Naive B cell (primary cell): ENCODE results near the gene MYCL. TPM values are rescaled to one million over a fixed set of nuclear protein-coding genes. Genes with fewer than 3 reads are reported as not detected.
A peak's percentile ranks its signal among the peaks of the same experiment; 100 is the strongest.

Experiments used
- ATAC-seq, 2 donors: fragments of 150-1000 bp; cut with Tn5 transposase; 2 replicates each; pipeline ENCODE4 v1.10.0; 2021; ENCODE audit warnings: low read depth in 2 of 2, mild to moderate bottlenecking in 2 of 2, moderate library complexity in 2 of 2
- DNase-seq: peaks from one replicate; pipeline ENCODE4 v3.0.0; 2022
- H3K27ac Mint-ChIP-seq, 6 donors: one replicate each; pipeline ENCODE4 v1.8.0; 2020 to 2022; ENCODE audit warnings: mild to moderate bottlenecking in 6 of 6, mixed read lengths in 6 of 6, moderate library complexity in 5 of 6, inconsistent platforms in 2 of 6
- H3K27me3 Mint-ChIP-seq, 3 donors: one replicate each; pipeline ENCODE4 v1.8.0; 2021 to 2022; ENCODE audit warnings: mixed read lengths in 3 of 3, mild to moderate bottlenecking in 1 of 3
- H3K36me3 Mint-ChIP-seq, 2 donors: one replicate each; pipeline ENCODE4 v1.8.0; 2020 to 2022; ENCODE audit warnings: mixed read lengths in 2 of 2, inconsistent platforms in 1 of 2, mild to moderate bottlenecking in 1 of 2
- H3K4me1 Mint-ChIP-seq, 3 donors: one replicate each; pipeline ENCODE4 v1.8.0; 2020 to 2022; ENCODE audit warnings: mixed read lengths in 3 of 3, inconsistent platforms in 1 of 3, mild to moderate bottlenecking in 1 of 3, moderate library complexity in 1 of 3
- H3K4me3 Mint-ChIP-seq, 8 donors: one replicate each; pipeline ENCODE4 v1.8.0; 2020 to 2022; ENCODE audit warnings: mild to moderate bottlenecking in 8 of 8, mixed read lengths in 8 of 8, moderate library complexity in 8 of 8, inconsistent platforms in 2 of 8
- H3K9me3 Mint-ChIP-seq, 7 donors: one replicate each; pipeline ENCODE4 v1.8.0; 2020 to 2022; ENCODE audit warnings: mixed read lengths in 7 of 7, mild to moderate bottlenecking in 5 of 7, inconsistent platforms in 2 of 7, moderate library complexity in 1 of 7
- polyA plus RNA-seq, 6 donors: library from polyadenylated mRNA; unstranded; fragments of 300-500 nt; fragmentation: Illumina TruSeq; gene quantifications; one replicate each; pipeline ENCODE4 v1.2.3, GENCODE V29; 2021; ENCODE audit warnings: low read depth in 6 of 6

The MYCL gene, protein sequence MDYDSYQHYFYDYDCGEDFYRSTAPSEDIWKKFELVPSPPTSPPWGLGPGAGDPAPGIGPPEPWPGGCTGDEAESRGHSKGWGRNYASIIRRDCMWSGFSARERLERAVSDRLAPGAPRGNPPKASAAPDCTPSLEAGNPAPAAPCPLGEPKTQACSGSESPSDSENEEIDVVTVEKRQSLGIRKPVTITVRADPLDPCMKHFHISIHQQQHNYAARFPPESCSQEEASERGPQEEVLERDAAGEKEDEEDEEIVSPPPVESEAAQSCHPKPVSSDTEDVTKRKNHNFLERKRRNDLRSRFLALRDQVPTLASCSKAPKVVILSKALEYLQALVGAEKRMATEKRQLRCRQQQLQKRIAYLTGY
- polyA plus RNA-seq = under 1 TPM in 2 of 6 donors, not detected in 4; 0.12 to 0.36 TPM

DNA sequence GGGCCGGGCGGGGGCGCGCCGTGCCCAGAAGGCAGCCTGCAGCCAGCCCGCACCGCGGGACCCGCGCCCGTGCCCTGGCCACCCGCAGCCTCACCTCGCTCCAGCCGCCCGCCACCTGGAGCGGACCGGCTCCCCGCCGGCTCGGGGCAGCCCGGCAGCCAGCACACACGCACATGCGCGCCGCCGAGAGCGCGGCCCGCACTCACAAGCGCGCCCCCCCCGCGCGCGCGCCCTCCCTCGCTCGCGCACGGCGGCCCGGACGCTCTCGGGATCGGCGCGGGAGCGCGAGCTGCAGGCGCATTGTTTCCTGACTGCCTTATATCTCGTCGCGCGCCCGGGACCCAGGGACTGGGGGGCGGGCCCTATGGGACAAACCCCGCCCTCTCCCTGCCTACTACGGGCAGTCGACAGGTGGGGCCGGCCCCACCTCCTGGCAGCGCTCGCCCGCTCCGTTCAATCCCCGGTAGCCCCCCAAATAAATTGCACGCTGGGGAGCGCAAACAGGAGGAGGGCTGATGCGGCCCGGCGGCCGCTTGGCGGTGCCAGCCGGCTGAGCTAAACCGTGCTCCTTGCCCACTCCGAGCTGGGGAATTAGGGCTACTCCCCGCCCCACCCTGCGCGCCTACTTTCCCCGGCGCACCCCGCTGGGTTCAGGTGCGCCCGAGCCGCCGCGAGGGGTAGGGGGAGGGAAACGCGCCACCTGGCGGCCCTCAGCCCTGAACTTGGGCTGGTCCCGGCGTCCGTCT lies at the start of gene MYCL:
TSS of gene MYCL (minus strand) at position 204 of the 746 bp plus-strand sequence. CDS start 483 bp downstream, outside the sequence.
- Mint-ChIP-seq H3K27ac (peak within 1 kb of the TSS in 2 of 6 donors; percentile 36 to 53), H3K9me3 (peaks cover 0 to under 1% (median 0%) of the 10 kb centered on the region in 7 donors), H3K27me3 (peaks cover 45 to 84% (median 62%) of the 10 kb centered on the region in 3 donors), H3K36me3 (no peaks in the 10 kb centered on the region), H3K4me1 (peaks cover 0 to 14% (median 5%) of the 10 kb centered on the region in 3 donors), H3K4me3 (peak within 1 kb of the TSS; percentile 77 to 89 (median 82))
- DNase-seq (peak; percentile 57), ATAC-seq (peak; percentile 74 to 80)

GRCh38 chr1:39949891-39950290 lies 48.2 kb upstream of the MYCL start:
- H3K27me3 Mint-ChIP-seq = no peaks in the 10 kb centered on the region
- H3K4me3 Mint-ChIP-seq = no peak overlapping the region

GRCh38 chr1:39947260-39947659 lies 45.5 kb upstream of the MYCL start:
- Mint-ChIP-seq H3K4me3 (no peak overlapping the region), H3K36me3 (no peaks in the 10 kb centered on the region), H3K4me1 (peaks cover 0 to 8% (median 5%) of the 10 kb centered on the region in 3 donors), H3K27me3 (peaks cover 0 to 6% (median 0%) of the 10 kb centered on the region in 3 donors), H3K9me3 (no peaks in the 10 kb centered on the region), H3K27ac (no peak overlapping the region)
- DNase-seq (no peak), ATAC-seq (no peak)

More at GRCh38 chr1:39949891-39950290, 48.2 kb upstream of the MYCL start:
- DNase-seq (no peak), ATAC-seq (no peak)
- peaks cover 5 to 15% (median 14%) of the 10 kb centered on the region in 3 donors for H3K4me1 Mint-ChIP-seq
- no peaks in the 10 kb centered on the region for H3K9me3 Mint-ChIP-seq
- peak overlapping the region in 1 of 6 donors; percentile 74 for H3K27ac Mint-ChIP-seq
- no peaks in the 10 kb centered on the region for H3K36me3 Mint-ChIP-seq

DNA sequence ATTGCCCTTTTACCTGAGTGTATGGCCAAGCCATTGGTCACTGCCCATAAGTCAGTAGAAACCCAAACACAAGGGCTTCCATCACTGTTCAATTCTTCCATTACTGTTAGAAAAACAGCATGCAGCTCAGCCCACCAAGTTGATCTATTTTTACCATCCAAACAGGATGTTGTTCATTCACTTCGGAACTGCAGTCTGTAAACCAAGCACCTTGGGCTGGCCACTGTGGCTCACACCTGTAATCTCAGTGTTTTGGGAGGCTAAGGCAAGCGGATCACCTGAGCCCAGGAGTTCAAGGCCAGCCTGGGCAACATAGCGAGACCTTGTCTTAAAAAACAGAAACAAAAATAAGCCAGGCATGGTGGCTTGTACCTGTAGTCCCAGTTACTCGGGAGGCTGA lies 44.5 kb upstream of the MYCL start:
- no peak for DNase-seq
- H3K9me3 Mint-ChIP-seq = no peaks in the 10 kb centered on the region
- H3K4me1 Mint-ChIP-seq = peaks cover 0 to 8% (median 5%) of the 10 kb centered on the region in 3 donors
- no peak for ATAC-seq
- H3K27me3 Mint-ChIP-seq = peaks cover 0 to 11% (median 0%) of the 10 kb centered on the region in 3 donors
- no peaks in the 10 kb centered on the region for H3K36me3 Mint-ChIP-seq
- peak overlapping the region in 1 of 6 donors; percentile 38 for H3K27ac Mint-ChIP-seq
- H3K4me3 Mint-ChIP-seq = no peak overlapping the region

DNA sequence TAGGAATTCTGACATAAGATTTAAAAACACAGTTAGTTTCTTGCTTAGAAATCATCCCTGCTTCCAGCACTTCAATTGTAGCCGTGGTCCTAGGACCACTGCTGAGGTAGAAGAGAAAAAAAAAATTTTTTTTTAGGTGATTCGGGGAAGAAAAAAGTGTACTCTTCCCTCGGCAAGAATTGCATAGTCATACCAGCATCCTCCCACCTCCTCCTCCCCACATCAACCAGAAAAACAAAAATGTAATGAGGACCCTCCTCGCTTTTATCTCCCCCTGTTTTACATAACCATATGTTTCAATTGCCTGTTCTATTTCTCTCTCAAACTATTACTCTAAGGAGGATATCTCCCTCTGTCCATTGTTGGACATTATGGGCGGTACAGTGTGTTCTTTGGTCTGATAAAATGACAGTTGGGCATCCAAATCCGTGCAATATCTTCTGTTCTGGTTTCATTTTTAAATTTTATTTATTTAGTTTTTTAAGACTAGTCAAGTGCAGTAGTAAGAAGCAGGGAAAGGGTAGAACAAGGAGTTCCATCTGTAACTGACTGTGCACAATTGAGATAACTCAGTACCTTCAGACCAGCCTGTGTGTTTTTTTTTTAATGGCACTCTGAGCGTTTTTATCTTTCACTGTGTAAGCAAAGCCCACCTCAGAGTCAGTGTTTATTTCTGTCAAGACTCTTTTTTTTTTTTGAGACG lies 42.8 kb upstream of the MYCL start:
- ATAC-seq = no peak
- no peak for DNase-seq
- H3K4me3 Mint-ChIP-seq = no peak overlapping the region
- H3K4me1 Mint-ChIP-seq = peaks cover 0 to 8% (median 5%) of the 10 kb centered on the region in 3 donors
- no peaks in the 10 kb centered on the region for H3K9me3 Mint-ChIP-seq
- H3K36me3 Mint-ChIP-seq = no peaks in the 10 kb centered on the region
- peaks cover 0 to 11% (median 0%) of the 10 kb centered on the region in 3 donors for H3K27me3 Mint-ChIP-seq
- no peak overlapping the region for H3K27ac Mint-ChIP-seq

GRCh38 chr1:39943471-39944290 lies 42.0 kb upstream of the MYCL start:
- Mint-ChIP-seq H3K27ac (no peak overlapping the region), H3K4me1 (peaks cover 0 to 8% (median 5%) of the 10 kb centered on the region in 3 donors), H3K36me3 (no peaks in the 10 kb centered on the region), H3K9me3 (no peaks in the 10 kb centered on the region), H3K4me3 (no peak overlapping the region), H3K27me3 (peaks cover 0 to 11% (median 0%) of the 10 kb centered on the region in 3 donors)
- DNase-seq (no peak), ATAC-seq (no peak)

DNA sequence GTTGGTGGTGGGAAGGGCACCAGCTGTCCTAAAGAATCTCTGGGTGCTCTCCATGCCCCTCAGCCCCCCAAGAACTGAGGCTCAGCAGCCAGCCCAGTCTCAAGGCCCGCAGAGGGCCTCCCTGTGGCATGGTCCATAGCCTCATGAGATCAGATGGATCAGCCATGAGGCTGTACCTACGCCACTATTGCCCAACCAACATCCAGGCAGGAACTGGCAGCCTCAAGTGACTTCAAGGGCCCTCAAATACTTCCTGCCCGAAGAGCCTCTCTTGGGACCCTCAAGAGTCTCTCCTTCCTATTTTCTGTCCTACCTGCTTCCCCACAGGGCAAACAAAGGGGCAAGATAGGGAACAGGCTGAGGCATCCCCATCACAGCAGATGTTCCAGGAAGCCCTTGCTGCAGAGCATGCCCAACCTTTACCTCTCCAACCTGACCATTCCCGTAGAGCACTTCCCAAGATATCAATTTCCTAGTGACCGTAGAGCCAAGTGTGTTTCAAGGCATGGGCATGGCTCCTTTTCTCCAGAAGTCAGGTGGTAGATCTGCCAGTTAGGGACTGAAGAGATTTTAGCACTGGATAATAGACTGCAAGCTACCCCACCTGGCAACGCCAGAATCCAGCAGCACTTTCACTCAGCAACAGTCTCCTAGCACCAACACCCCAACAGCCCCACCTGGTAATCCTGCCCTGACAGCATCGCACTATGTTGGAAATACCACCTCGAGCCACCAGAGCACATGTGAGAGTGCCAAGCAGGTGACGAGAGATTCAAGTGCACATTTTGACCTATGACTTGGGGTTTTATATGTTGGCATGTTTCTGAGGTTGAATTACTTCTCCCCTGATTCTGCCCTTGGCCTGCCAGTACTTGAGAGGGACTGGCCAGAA lies 39.5 kb upstream of the MYCL start:
- H3K9me3 Mint-ChIP-seq = no peaks in the 10 kb centered on the region
- ATAC-seq = no peak
- peaks cover 6 to 19% (median 10%) of the 10 kb centered on the region in 3 donors for H3K4me1 Mint-ChIP-seq
- H3K27me3 Mint-ChIP-seq = peaks cover 0 to 11% (median 0%) of the 10 kb centered on the region in 3 donors
- no peak for DNase-seq
- no peaks in the 10 kb centered on the region for H3K36me3 Mint-ChIP-seq
- peak overlapping the region in 1 of 8 donors; percentile 29 for H3K4me3 Mint-ChIP-seq
- no peak overlapping the region for H3K27ac Mint-ChIP-seq

- H3K27me3 Mint-ChIP-seq = peaks cover 0 to 18% (median 0%) of the 10 kb centered on the region in 3 donors
- no peaks in the 10 kb centered on the region for H3K9me3 Mint-ChIP-seq
- no peak overlapping the region for H3K4me3 Mint-ChIP-seq
- H3K4me1 Mint-ChIP-seq = peaks cover 4 to 20% (median 6%) of the 10 kb centered on the region in 3 donors
- DNase-seq (no peak), ATAC-seq (no peak)
- no peak overlapping the region for H3K27ac Mint-ChIP-seq
- H3K36me3 Mint-ChIP-seq = no peaks in the 10 kb centered on the region
Measured at GRCh38 chr1:39940253-39940652, 38.5 kb upstream of the MYCL start.

DNA sequence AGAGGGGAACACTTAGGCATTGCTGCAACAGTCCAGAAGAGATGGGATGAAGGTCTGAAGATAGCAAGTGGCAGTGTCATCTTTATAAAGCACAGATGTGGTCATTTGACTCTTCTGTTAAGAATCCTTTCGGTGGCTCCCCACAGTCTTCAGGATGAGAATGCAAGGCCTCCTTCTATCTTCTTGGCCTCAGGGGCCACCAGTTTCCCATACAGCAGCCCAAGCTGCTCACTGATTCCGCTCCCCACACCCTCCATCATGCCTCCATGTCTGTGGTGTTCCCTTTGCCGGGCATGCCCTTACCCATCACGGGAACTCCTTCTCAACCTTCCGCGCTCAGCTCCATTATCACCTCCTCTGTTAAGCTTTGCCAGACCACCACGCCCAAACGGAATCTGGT lies 37.1 kb upstream of the MYCL start:
- no peak for DNase-seq
- no peak for ATAC-seq
- H3K4me3 Mint-ChIP-seq = no peak overlapping the region
- no peaks in the 10 kb centered on the region for H3K36me3 Mint-ChIP-seq
- no peaks in the 10 kb centered on the region for H3K9me3 Mint-ChIP-seq
- H3K27me3 Mint-ChIP-seq = peaks cover 0 to 23% (median 0%) of the 10 kb centered on the region in 3 donors
- H3K27ac Mint-ChIP-seq = peak overlapping the region in 1 of 6 donors; percentile 44
- H3K4me1 Mint-ChIP-seq = peaks cover 4 to 20% (median 6%) of the 10 kb centered on the region in 3 donors

- peak overlapping the region in 1 of 6 donors; percentile 92 for H3K27ac Mint-ChIP-seq
- DNase-seq = no peak
- peaks cover 4 to 20% (median 6%) of the 10 kb centered on the region in 3 donors for H3K4me1 Mint-ChIP-seq
- peaks cover 0 to 15% (median 0%) of the 10 kb centered on the region in 3 donors for H3K27me3 Mint-ChIP-seq
- peak overlapping the region in 2 of 8 donors; percentile 54 to 69 for H3K4me3 Mint-ChIP-seq
- no peak for ATAC-seq
- no peaks in the 10 kb centered on the region for H3K36me3 Mint-ChIP-seq
- H3K9me3 Mint-ChIP-seq = no peaks in the 10 kb centered on the region
Measured at GRCh38 chr1:39936724-39937491, 35.2 kb upstream of the MYCL start.
